Measurements from ENCODE around the gene USP49.
"Not testable (repeated sequence)": the region's sequence is repeated elsewhere in the genome, so short reads cannot be mapped to it uniquely, and the experiment has no call there.

USP49 gene

GRCh38 chr6:41895300-41896233, at the start of gene USP49:
Gene USP49, minus strand, starts transcription at chr6:41895375. Its CDS starts 88,392 bp downstream, at chr6:41806983.
- DNase-seq: peak; percentile 95

GRCh38 chr6:41943456-41943855, 48.3 kb upstream of the USP49 start:
- no peak for DNase-seq

GRCh38 chr6:41942882-41943281, 47.7 kb upstream of the USP49 start:
- not testable (repeated sequence) for DNase-seq

DNA sequence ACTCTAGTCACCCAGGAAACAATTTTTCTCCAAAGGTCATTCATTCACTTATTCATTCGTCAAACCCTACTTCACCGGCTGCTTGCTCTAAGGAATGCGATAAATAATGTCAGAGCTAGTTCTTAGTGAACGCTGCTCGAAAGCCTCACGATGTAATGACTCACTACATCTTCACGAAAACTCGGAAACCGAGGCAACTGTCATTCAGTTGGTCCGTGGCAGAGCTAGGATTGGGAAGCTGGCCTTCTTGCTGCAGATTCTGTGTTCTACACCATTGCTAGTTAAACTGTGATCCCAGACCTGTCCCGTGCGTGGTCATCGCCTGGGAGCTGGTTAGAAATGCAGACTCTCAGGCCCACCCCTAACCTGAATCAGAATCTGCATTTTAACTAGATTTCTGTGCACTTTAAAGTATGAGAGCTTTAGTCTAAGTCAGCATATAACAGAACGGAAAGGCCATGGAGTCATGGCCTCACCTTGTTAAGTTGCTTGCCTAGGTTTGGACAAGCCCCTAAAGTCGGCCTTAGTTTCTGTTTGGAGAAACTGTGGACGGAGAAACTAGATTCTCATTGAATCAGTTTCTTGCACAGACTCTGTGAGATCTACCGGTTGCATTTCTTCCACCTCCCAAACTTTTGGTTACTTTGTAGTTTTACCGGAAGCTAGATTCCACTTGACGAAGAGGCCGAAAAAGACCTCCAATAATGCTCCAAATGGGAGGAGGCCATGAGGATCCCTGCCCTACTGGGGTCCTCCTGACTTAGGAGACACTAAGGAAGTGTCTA, 47.1 kb upstream of the USP49 start:
- DNase-seq: peak; percentile 44

- DNase-seq: peak; percentile 92
Measured at GRCh38 chr6:41941280-41942066, 46.3 kb upstream of the USP49 start, which contains the start of gene CCND3. Gene CCND3, minus strand, starts transcription at chr6:41941808. Its CDS starts 159 bp downstream, at chr6:41941649.

DNA sequence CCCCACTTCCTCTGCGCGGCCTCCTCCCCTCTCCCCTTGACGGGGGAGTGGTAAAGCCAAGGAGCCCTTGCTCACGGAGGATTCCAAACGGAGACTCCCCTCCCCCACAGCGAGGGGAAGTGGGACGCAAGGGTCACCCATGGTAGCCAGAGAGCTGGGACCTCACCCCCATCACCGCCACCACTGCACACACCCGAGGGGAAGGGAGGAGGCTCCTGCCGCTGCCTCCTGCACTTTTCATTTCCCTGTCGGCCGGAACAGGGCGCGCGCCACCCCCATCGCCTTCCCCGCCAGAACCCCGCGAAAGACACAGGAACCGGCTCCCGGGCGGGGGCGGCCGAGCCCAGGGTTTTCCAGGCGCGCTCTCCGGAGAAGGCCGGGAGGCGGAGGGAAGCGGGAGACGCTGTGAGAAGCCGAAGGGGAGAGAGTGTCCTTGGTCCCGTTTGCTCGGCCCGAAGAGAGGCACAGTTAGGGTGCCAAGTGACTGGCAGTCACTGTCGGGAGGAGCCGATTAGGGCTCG, 45.6 kb upstream of the USP49 start:
- peak; percentile 63 for DNase-seq

DNA sequence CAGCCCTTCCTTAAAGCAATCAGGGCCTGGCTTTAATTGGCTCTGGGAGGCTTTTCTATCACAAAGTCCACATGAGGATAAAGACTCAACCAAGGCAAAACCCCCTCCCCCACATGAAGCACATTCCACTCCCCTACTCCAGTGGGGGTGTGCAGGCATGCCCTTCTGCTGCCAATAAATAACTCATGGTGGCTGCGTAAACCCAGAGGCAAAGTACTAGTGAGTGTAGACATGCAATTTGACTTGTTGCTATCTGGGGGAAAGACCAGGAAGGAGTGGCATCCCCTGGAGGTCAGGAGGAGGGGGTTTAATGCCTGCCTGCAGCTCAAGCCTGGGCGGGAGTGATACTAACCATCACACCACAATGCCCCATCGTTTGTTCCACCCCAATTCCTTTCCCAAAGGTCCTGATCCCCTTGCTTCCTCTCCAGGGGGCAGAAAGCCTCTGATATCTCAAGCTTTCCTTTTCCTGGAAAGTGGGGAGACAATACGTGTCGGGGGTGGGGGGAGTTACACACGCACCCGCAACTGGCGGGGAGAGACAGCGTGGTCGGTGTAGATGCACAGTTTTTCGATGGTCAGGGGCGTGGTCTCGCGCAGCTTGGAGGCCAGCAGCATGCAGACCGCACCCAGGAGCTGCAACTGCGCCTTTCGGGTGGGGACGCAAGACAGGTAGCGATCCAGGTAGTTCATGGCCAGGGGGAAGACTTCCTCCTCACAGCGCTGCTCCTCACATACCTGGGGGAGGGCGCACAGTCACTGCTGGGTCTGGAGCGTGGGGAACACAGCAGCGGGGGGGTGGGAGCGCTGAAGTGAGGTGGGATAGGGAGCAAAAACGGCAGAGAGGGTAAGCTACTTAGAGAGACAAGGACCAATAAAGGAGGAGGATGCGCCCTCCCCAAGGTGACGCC, 44.9 kb upstream of the USP49 start:
- peak; percentile 11 for DNase-seq

DNA sequence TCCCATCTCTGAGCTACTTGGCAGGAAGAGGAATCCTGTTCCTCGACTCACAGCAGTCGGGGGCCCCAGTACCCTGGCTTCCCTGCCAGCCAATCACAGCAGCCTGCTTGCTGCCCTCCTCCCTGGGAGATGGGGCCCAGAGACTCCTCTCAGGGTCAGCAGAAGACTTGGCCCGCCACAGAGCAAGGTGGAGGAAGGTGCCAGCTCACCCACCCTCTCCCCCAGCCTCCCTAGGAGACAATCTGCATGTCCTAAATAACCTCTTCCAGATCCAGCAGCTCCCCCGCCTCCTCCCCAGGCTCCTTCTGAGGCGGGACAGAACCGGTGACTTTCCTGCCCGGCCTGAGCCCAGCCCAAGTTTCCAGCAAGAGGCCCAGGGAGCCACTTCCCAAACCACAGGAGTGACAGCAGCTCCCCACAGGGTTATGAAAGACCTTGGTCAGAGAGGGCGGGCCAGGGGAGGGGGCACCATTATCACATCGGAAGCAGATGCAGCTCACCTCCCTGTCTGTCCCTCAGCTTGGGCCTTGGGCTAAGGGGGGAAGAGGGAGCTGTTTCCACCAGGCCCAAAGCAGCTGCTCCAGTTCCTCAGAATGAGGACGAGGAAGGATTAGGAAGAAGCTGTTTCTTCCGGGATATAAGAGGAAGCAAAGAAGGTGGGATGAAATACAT, 44.1 kb upstream of the USP49 start:
- peak; percentile 32 for DNase-seq

DNA sequence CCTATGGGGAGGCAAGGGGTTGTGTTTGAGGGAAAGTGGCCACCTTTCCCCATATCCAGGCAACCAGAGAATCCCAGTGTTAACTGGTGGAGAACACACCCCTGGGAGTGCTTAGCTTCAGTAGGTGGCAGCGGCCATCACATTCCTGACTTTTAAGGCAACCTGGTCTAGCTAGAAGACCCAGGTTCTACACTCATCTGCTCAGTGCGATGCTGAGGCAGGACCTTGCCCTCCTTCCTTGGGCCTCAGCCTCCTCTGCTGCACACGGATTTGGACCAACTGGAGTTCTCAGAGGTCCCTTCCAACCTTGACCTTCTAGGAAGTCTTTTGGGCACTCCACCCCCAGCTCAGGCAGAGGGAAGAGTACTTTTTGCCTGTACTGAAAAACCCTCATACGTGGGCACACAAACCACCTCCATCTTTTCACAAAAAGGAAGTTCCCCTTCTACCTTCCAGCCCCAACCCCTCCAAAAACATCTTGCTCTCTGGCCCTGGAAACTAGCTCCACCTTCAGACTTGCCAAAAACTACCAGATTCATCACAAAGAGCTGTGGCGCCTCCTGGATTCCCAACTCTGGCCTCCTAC, 43.5 kb upstream of the USP49 start:
- DNase-seq: peak; percentile 9

- peak; percentile 78 for DNase-seq
Measured at GRCh38 chr6:41937861-41938574, 42.8 kb upstream of the USP49 start.

DNA sequence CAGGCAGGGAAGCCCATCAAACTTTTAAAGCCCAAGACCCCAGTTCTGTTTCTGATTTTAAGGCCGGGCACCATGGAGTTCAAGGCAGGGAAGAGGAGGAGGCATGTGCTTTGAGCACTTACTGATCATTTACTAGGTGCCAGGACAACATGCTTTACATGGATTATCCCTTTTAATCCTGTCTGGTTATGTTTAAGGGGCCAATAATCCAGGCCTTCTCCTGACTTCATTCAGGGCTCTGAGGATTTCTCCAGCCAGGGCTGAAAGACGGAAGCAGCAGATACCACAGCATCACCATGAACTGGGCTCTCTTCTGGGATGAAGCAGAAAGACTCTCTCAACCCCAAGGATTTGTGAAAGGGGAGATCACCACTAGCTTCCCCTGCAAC, 42.3 kb upstream of the USP49 start:
- no peak for DNase-seq

GRCh38 chr6:41936073-41936837, 41.1 kb upstream of the USP49 start:
- peak; percentile 69 for DNase-seq

- DNase-seq: no peak
Measured at GRCh38 chr6:41935685-41936072, 40.5 kb upstream of the USP49 start.

GRCh38 chr6:41935193-41935574, 40.0 kb upstream of the USP49 start:
- DNase-seq: no peak

DNA sequence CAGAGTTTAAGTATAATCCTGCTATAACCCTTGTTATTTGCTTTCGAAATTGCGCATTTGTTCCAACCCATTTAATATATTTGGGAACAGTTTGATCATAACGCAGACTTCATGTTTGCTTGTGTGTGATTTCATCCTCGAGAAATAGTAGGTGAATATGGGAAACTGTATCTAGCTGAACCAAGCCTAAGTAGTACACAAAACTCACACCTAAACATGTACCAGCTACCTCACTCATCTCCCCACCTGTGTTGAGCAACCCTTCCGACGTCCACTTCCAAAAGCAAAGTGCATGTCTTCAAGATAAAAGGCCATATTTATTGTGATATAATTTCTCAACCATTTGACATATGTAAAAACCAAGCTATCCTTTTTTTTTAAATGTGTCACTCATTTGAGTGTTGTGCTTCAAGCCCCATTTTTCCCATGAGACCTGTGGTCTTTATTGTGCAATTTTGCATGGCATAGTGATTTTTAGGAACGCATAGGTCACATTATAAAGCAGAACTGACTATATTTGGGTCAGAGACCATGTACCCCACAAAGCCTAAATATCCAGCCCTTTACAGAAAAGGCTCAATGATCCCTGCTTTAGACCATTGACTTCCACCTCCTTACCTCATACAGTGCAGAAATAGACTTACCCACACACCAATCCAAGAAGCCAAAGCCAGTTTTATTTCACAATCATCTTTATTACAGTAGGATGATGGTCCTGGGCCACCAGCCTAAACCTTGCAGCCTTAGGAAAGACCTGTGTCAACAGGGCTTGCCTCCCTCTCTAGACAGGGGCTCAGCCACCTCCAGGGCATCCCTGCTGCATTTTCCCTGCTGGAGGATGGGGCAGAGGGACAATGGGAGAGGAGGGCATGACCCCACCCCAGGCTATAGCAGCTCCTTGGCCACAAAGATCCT, 39.4 kb upstream of the USP49 start:
- DNase-seq: no peak

DNA sequence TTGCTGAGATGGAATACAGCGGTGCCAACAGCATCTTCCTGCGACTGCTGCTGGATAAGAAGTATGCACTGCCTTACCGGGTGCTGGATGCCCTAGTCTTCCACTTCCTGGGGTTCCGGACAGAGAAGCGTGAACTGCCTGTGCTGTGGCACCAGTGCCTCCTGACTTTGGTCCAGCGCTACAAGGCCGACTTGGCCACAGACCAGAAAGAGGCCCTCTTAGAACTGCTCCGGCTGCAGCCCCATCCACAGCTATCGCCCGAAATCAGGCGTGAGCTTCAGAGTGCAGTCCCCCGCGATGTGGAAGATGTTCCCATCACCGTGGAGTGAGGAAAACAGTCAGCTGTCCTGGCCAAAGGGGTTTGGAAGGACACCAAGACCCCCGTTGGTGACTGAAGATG, 37.2 kb upstream of the USP49 start:
- DNase-seq: no peak

DNA sequence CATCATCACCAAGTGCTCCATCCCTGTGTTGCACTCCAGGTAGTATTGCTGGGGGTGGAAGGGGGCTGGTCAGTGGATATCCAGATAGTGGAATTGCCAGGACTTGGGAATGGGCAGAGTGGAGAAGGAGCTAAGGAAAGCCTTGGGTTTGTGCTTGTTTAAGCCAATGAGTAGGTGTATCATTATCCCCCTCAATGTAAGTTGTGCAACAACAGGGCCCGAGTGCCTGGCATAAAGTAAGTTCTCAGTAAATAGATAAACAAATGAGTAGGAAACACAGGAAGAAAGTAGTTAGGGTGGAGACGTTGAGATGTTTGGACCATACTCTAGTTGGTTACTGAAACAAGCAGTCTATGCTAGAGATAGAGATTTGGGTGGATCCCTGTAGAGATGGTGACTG, 36.6 kb upstream of the USP49 start:
- no peak for DNase-seq

DNA sequence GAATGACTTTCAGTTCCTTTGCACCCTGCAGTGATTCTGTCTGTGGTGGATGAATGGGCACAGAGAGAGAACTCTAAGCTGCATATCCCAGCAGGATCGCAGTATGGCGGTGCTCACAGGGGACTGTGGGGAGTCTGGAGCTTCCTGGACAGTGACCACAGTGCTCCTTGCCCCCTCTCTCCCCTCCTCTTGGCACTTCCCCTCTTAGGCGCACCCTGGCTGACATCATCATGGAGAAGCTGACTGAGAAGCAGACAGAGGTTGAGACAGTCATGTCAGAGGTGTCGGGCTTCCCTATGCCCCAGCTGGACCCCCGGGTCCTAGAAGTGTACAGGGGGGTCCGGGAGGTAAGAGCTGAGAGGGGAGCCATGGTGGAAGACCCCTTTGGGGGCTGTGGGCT, 34.7 kb upstream of the USP49 start:
- DNase-seq: no peak

Measured in CD4-positive, alpha-beta T cell treated with Interleukin-17A for 4 hours (primary cell).